GM19452 (cell line): ENCODE measurements around the gene CTXN1.

Experiments used
- ATAC-seq: cut with Tn5 transposase; IDR thresholded peaks from one replicate; pipeline ENCODE4 v1.9.1; 2021; ENCODE audit not compliant: unreplicated experiment

The CTXN1 gene

DNA sequence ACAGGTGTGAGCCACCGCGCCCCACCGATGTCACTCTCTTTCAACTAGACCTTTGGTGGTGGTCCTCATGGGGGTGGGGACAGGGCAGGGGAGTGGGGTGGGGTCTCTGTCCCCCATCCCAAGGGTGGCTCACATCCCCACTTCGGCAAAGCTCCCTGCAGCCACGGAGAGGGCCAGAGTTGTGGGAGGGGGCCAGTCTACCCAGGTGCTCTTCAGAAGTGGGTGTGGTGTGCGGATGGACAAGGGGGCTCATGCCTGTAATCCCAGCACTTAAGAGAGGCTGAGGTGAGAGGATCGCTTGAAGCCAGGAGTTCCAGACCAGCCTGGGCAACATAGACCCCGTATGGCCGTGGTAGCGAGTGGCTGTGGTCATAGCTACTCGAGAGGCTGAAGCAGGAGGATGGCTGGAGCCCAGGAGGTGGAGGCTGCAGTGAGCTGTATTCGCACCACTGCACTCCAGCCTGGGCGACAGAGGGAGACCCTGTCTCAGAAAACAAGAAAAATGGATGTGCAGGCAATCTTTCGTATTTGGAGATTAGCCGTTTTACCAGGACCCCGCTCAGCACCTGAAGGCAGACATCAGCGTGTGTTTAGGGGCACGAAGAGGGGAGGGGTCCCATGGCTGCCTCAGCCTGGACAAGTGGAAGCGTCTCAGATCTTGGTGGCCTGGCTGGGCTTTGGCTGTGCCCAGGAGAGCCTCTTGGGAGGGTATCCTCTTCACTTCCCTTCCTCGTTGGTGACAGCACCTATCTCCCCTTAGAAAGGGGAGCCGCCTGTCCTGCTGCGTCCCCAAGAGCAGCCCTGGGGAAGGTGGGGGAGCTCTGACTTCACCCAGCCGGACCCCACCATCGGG lies 10.5 kb downstream of the CTXN1 start:
- no peak for ATAC-seq

GRCh38 chr19:7914598-7915045 lies 11.3 kb downstream of the CTXN1 start, which contains the start of gene TGFBR3L:
TSS of gene TGFBR3L (plus strand) at chr19:7914830.
- no peak for ATAC-seq

DNA sequence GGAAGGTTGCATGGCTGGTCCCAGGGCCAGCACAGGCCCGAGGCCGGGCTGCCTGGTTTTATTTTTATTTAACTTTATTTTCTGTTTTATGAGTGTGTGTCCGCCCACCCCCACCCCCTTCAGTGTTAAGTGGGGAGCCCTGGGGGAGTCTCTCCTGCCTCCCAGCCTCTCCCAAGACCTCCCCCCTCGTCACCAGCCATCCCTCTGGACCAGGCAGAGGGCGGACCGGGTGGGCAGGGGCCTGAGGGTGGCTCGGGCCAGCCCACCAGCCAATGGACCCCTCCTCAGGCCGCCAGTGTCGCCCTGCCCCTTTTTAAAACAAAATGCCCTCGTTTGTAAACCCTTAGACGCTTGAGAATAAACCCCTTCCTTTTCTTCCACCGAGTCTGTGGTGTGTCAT lies 11.8 kb downstream of the CTXN1 start:
- no peak for ATAC-seq

DNA sequence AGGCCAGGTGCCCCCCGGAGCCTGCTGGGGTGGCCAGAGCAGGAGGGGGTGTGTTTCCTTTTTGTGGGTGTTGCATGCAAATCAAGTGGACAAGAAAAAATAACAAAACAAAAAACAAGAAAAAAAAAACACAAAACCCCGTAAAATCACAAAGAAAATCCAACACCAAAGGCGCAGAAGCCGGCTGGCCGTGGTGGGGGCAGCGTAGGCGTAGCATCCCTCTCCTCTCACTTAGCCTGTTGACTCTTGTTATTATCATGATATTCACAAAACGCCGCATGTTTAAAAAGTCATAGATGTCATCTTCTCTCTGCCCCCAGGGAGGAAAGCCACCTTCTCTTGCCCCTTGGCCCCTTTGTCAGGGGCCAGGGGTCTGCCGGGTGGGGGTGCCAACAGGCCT lies 12.3 kb downstream of the CTXN1 start:
- no peak for ATAC-seq

- ATAC-seq, result no peak
Observed at GRCh38 chr19:7912697-7913564, 13.0 kb downstream of the CTXN1 start.

GRCh38 chr19:7912144-7912696 lies 13.7 kb downstream of the CTXN1 start:
- no peak for ATAC-seq

DNA sequence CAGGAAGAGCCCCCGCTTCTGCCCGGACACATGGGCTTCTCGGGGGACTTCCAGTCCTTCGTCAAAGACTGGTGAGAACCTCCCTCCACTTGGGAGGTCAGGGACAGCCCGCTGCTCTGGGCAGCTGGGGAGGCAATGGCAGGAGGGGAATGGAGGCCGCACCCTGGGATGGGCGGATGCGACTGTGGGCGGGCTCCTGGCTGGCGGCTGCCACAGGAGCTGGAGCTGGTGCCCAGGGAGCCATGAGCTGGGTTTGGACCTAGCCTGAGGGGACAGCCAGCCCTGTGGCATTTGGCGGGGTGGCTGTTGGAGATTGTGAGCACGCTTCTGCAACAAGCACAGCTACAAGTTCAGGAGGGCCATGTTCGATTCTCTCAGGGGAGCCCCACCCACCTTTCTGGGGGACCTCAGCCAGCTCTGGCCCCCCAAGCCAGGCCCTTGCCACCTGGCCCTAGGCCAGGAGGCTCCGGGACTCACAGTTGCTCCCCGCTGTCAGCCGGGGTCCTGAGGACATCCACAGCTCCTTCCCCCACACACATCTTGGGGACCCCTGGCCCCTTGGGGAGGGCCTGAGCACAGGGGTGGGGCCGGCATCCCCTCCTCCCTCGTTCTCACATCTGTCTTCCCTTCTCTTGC lies 14.3 kb downstream of the CTXN1 start:
- ATAC-seq, result no peak

- ATAC-seq, result no peak
Observed at GRCh38 chr19:7910321-7911161, 15.4 kb downstream of the CTXN1 start.

GRCh38 chr19:7909471-7910067 lies 16.4 kb downstream of the CTXN1 start:
- ATAC-seq, result no peak

- no peak for ATAC-seq
Observed at GRCh38 chr19:7908742-7909461, 17.0 kb downstream of the CTXN1 start.

DNA sequence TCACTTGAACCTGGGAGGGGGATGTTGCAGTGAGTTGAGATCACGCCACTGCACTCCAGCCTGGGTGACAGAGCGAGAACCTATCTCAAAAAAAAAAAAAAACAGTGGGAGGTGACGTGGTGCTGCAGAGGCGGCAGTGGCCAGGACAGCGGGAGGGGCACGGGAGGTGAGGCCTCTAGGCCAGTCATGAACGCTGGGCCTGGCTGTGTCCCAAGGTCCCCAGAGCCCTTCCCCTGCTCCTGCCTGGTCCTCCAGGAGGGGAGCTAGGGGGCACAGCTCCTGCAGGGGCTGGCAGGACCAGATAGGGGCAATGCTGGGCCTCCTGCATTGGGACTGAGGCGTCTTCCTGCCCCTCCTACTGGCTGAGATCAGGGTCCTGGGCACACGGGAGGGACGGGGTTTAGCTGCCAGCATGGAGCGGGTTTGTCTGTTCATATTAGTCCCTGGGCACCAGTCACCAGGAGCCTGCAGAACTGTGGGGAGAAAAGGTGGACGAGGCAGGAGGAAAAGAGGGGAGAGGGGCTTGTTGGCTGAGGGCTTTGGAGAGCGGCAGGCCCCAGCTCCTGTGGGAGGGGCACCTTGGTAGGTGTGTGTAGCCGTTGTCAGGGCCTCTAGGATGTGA lies 17.7 kb downstream of the CTXN1 start:
- ATAC-seq, result no peak

DNA sequence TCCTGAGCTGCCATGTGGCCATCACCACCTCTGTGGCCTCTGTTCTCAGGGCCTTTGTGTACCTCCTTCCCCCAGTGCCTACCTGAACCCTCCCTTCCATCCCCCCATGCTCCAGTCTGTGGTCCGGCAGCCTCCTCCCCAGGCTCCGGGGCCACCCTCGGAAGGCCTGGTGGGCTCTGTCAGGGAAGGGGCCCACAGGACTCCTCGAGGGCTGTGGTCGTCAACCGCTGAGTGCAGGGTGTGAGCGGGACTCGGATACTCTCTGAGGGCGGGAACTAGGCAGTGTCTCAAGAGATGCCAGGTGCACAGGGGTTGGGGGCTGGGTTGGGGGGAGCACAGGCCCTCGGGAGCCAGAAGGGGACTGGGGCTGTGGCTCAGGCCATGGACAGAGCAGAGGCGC lies 18.4 kb downstream of the CTXN1 start:
- no peak for ATAC-seq

DNA sequence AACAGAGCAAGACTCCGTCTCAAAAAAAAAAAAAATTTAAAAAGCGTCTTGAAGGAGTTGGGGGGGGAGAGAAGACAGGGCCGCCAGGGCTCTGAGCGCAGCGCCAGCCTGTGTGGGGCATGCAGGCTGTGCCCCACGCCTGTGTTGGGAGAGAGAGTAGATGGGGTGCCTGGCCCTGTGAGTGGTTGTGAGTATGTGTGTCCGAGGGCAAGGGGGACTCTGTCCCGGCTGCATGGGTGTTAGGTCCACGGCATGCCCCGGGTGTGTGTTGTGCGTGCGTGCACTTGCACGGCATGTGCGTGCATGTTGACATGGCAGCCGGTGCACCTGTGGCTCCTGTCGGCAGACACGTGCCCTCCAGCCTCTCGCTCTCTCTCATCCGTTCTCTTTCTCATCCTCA lies 18.8 kb downstream of the CTXN1 start:
- no peak for ATAC-seq

GRCh38 chr19:7905859-7906258 lies 20.1 kb downstream of the CTXN1 start:
- ATAC-seq, result no peak

- no peak for ATAC-seq
Observed at GRCh38 chr19:7905268-7905667, 20.7 kb downstream of the CTXN1 start.

- ATAC-seq, result peak; percentile 27
Observed at GRCh38 chr19:7904074-7905020, 21.6 kb downstream of the CTXN1 start.

DNA sequence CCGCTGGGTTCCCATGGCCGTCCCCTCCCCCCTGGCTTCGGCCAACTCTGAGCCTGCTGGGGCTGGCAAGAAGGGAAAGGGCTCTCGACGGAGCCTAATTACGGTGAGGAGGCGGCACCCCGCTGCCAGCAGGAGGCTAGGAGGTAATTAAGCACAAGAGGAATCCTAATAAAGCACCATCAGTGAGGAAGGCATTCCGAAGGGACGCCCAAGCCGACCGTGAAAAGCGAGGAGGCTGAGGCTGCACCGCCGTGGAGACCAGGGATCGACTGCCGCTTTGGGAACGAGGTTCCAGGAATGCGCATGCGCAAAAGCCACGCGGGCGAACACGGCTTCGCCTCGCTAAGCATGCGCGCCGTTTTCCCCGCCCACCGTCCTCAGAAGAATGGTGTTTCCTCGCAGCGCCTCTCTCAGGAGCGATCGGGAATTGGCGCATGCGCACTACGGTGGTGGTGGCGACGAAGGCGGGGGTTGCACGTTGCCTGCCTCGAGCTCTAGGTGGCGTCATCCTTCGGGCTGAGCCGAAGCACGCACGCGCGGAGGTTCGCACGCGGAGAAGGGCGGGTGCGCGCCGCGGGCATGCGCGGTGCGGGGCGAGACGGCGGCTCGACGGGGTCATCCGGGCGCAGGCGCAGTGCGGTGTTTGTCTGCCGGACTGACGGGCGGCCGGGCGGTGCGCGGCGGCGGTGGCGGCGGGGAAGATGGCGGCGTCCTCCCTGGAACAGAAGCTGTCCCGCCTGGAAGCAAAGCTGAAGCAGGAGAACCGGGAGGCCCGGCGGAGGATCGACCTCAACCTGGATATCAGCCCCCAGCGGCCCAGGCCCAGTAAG lies 22.5 kb downstream of the CTXN1 start, which contains the start of gene MAP2K7:
MAP2K7 (plus strand) TSS at position 634 of the 830 bp plus-strand sequence; CDS start at position 702, 68 bp downstream.
- ATAC-seq, result peak; percentile 81
